ENCODE measurements around the gene MVK.

MVK gene

GRCh38 chr12:109631302-109631701, 57.7 kb downstream of the MVK start:
- Histone ChIP-seq H3K27me3 (peaks cover 0 to 53% of the 10 kb centered on the region in 2 donors), H3K27ac (no peak overlapping the region), H3K4me3 (no peak overlapping the region), H3K4me1 (no peaks in the 10 kb centered on the region), H3K9me3 (no peaks in the 10 kb centered on the region), H3K36me3 (no peaks in the 10 kb centered on the region)
- no peak for DNase-seq
- intact Hi-C loops (cut with DNase I; ENCODE audit: low total_unique reads): no loop called here
- TF ChIP-seq, protein P1, sequence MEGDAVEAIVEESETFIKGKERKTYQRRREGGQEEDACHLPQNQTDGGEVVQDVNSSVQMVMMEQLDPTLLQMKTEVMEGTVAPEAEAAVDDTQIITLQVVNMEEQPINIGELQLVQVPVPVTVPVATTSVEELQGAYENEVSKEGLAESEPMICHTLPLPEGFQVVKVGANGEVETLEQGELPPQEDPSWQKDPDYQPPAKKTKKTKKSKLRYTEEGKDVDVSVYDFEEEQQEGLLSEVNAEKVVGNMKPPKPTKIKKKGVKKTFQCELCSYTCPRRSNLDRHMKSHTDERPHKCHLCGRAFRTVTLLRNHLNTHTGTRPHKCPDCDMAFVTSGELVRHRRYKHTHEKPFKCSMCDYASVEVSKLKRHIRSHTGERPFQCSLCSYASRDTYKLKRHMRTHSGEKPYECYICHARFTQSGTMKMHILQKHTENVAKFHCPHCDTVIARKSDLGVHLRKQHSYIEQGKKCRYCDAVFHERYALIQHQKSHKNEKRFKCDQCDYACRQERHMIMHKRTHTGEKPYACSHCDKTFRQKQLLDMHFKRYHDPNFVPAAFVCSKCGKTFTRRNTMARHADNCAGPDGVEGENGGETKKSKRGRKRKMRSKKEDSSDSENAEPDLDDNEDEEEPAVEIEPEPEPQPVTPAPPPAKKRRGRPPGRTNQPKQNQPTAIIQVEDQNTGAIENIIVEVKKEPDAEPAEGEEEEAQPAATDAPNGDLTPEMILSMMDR (IDR thresholded peaks at IDR 0.05): no peak

- no peaks in the 10 kb centered on the region for H3K9me3 ChIP-seq
- H3K27ac ChIP-seq: no peak overlapping the region
- DNase-seq: no peak
- no peaks in the 10 kb centered on the region for H3K4me1 ChIP-seq
- H3K27me3 ChIP-seq: peaks cover 0 to 49% of the 10 kb centered on the region in 2 donors
- intact Hi-C loops (cut with DNase I; ENCODE audit: low total_unique reads): no loop called here
- TF ChIP-seq, protein P1 (IDR thresholded peaks at IDR 0.05): no peak
- no peak overlapping the region for H3K4me3 ChIP-seq
- H3K36me3 ChIP-seq: no peaks in the 10 kb centered on the region
Measured at GRCh38 chr12:109631751-109632150, 58.2 kb downstream of the MVK start.

DNA sequence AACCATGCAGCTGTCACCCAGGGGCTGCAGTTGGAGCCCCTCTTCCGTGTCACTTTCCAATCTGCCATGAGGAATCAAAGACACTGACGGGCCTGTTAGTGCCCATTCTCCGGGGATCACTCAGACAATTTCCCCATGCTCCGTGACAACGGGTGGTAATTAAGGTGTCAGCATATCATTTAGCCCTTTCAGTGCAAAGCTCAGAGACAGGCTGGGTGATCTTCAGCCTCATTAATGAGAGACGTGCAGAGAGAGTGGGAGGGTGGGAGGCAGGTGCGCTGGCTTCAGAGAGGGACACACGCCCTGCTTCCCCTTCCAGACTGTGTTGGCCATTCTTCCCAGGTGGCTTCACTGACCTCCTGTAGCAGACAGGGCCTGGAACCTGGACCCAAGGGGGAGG, 58.7 kb downstream of the MVK start:
- Histone ChIP-seq H3K9me3 (no peaks in the 10 kb centered on the region), H3K36me3 (no peaks in the 10 kb centered on the region), H3K4me1 (no peaks in the 10 kb centered on the region), H3K27me3 (peaks cover 0 to 43% of the 10 kb centered on the region in 2 donors), H3K4me3 (no peak overlapping the region), H3K27ac (no peak overlapping the region)
- TF ChIP-seq, protein P1 (IDR thresholded peaks at IDR 0.05): no peak
- DNase-seq: no peak
- intact Hi-C loops (cut with DNase I; ENCODE audit: low total_unique reads): no loop called here

GRCh38 chr12:109635717-109636116, 62.1 kb downstream of the MVK start:
- H3K9me3 ChIP-seq: no peaks in the 10 kb centered on the region
- intact Hi-C loops (cut with DNase I; ENCODE audit: low total_unique reads): no loop called here
- no peaks in the 10 kb centered on the region for H3K36me3 ChIP-seq
- no peak overlapping the region for H3K27ac ChIP-seq
- no peaks in the 10 kb centered on the region for H3K4me1 ChIP-seq
- TF ChIP-seq, protein P1 (IDR thresholded peaks at IDR 0.05): no peak
- DNase-seq: no peak
- H3K27me3 ChIP-seq: peaks cover 0 to 42% of the 10 kb centered on the region in 2 donors
- no peak overlapping the region for H3K4me3 ChIP-seq

GRCh38 chr12:109637348-109637747, 63.8 kb downstream of the MVK start:
- H3K9me3 ChIP-seq: no peaks in the 10 kb centered on the region
- no peaks in the 10 kb centered on the region for H3K4me1 ChIP-seq
- intact Hi-C loops (cut with DNase I; ENCODE audit: low total_unique reads): no loop called here
- no peak for DNase-seq
- H3K36me3 ChIP-seq: no peaks in the 10 kb centered on the region
- peaks cover 0 to 32% of the 10 kb centered on the region in 2 donors for H3K27me3 ChIP-seq
- TF ChIP-seq, protein P1 (IDR thresholded peaks at IDR 0.05): no peak
- no peak overlapping the region for H3K4me3 ChIP-seq
- no peak overlapping the region for H3K27ac ChIP-seq

- H3K27me3 ChIP-seq: peaks cover 0 to 36% of the 10 kb centered on the region in 2 donors
- intact Hi-C loops (cut with DNase I; ENCODE audit: low total_unique reads): no loop called here
Measured at GRCh38 chr12:109637996-109638395, 64.4 kb downstream of the MVK start.

More at GRCh38 chr12:109637996-109638395, 64.4 kb downstream of the MVK start:
- no peak overlapping the region for H3K27ac ChIP-seq
- no peak for DNase-seq
- no peak overlapping the region for H3K4me3 ChIP-seq
- H3K4me1 ChIP-seq: no peaks in the 10 kb centered on the region
- no peaks in the 10 kb centered on the region for H3K9me3 ChIP-seq
- TF ChIP-seq, protein P1 (IDR thresholded peaks at IDR 0.05): no peak
- H3K36me3 ChIP-seq: no peaks in the 10 kb centered on the region

All from tibial artery (tissue), 4 donors.